GM19397 (cell line): Measurements from ENCODE around the gene KLHL7.
A peak's percentile ranks its signal among the peaks of the same experiment; 100 is the strongest.

Source experiments
- ATAC-seq: cut with Tn5 transposase; IDR thresholded peaks from one replicate; pipeline ENCODE4 v1.9.1; 2021; ENCODE audit warnings: mild to moderate bottlenecking, moderate library complexity; ENCODE audit not compliant: unreplicated experiment

KLHL7 gene

GRCh38 chr7:23105644-23106056 is at the start of gene KLHL7:
Gene KLHL7 (plus strand): TSS chr7:23105785. CDS start chr7:23106027, 242 bp downstream.
- ATAC-seq, result peak; percentile 97

- no peak for ATAC-seq
These were observed 47.0 kb upstream of the KLHL7 start for GRCh38 chr7:23058408-23059096.

DNA sequence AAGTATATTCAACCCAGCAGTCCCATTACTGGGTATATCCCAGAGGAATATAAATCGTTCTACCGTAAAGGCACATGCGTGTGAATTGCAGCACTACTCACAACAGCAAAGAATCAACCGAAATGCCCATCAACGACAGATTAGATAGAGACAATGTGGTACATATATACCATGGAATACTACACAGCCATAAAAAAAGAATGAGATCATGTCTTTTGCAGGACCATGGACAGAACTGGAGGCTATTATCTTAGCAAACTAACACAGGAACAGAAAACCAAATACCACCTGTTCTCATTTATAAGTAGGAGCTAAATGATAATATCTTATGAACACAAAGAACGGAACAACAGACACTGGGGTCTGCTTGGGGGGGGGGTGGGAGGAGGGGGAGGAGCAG is 44.3 kb upstream of the KLHL7 start:
- no peak for ATAC-seq

DNA sequence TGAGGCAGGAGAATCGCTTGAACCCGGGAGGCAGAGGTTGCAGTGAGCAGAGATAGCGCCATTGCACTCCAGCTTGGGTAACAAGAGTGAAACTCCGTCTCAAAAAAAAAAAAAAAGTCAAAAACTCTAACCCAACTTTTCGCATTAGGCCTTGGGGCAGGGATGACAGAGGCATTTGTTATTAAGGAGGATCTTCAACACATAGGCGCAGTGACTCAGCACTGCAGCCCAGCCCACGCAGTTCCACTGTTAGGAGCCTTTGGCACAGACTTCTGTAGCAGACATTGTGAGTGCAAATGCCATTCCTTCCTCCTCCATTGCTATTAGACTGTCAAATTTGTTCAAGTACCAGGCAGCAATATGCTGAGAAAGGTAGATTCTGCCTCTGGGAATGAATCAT is 43.1 kb upstream of the KLHL7 start:
- no peak for ATAC-seq

DNA sequence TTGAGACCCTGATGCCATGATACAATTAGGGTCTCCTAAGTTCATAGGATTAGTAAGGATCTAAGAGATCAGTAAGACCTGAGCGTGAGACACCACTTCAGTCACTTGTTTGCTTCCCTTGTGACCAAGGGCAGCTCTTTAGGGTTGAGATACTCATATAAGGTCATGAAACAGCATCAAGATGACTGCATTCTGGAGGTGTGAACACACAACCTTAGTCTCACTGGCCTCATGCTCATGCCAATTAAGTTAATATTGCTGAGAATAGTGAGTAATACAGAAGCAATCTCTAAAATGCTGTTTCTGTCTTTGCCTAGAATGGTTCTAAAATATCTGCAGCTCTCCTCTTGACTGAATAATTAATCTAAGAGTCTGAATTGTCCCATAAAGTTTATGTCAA is 39.6 kb upstream of the KLHL7 start:
- no peak for ATAC-seq

- no peak for ATAC-seq
These were observed 38.3 kb upstream of the KLHL7 start for GRCh38 chr7:23067271-23067670.

- no peak for ATAC-seq
These were observed 33.5 kb upstream of the KLHL7 start for GRCh38 chr7:23072048-23072447.

DNA sequence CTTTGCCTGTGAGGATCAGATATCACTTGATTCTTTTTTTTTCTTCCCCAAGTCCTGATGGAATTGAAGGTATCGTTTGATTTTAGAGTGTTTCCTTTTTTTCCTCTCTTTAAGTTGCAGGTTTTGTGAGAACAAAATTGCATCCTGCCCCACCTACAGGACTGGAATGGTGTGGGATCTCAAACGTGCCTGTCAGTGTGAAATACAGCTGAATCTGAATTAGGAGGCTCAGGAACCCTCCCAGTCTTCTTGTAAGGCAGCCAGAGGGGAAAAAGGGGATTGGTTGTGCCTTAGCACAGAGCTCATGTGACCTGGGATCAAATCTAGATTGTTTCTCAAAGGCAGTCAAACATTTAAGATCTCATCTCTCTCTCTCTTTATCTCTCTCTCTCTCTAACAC is 32.7 kb upstream of the KLHL7 start:
- no peak for ATAC-seq

DNA sequence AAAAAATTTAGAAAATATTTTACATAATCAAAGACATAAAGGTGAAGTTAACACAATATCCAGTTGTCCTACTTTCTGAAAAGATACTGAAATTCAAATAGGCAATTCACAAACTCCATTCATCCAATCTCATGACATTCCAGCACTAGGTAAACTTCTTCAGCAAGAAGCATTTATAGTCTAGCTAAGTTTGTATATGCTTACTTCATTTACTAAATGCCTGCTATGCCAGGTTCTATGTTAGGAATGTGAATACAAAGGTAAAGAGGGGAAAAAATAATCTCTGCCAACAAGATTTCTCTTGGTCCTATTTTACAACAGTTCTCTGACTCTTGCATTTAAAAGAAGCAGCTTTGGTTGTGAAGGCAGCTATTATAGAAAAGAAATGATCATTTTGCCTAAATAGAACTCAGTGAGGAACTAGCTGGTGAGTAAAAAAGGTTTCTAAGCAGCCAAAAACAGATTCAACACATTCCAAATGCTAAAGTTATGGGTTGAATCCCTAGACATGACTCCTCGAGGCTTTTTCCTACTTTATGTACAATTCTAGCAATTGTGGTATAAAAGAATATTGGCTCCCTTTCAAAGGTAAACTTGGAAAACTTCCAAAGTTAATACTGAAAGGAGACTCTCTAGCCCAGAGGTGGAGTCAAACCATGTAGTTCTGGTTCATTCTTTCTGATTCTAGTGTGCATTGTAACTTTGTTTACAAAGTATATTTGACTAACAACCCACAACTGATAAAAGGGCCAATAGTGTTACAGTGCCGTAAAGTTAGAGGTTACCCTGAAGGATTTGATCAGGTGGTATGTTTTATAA is 30.9 kb upstream of the KLHL7 start:
- ATAC-seq, result no peak

- no peak for ATAC-seq
These were observed 30.0 kb upstream of the KLHL7 start for GRCh38 chr7:23075571-23075970.

- ATAC-seq, result no peak
These were observed 28.8 kb upstream of the KLHL7 start for GRCh38 chr7:23076772-23077171.

DNA sequence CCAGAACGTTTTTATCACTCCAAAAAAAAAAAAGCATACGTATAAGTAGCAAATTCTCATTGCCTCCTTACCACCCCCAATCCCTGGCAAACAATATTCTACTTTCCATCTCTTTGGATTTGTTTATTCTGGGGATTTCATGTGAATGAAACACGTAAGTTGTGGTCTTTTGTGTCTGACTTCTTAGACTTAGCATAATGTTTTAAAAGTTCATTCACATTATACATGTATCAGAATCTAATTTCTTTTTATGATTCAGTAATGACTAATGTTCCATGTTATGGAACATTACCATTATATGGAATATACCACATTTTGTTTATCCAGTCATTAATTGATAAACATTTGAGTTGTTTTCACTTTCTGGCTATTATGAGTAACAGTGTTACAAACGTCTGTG is 12.5 kb upstream of the KLHL7 start:
- no peak for ATAC-seq

GRCh38 chr7:23093546-23093945 is 12.0 kb upstream of the KLHL7 start:
- ATAC-seq, result no peak

- no peak for ATAC-seq
These were observed 8.9 kb upstream of the KLHL7 start for GRCh38 chr7:23096518-23097290.

DNA sequence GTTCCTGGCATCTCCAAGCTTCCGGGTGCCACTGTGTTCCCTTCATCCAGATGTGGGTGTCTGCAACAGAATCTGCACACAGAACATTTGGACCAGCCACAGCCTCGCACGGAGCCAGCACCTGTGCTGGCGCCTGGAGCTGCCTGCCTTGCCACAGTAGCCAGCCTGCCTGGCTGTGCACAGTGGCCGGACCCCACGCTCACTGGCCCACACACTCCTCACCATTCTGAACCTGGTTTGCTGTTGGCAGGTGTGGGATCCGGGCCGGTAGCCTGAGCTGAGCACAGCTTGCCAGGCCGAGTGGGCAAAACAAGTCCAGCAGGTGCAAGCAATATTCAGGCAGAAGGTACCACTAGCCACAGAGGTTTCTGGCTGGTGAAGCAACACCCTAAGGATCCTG is 7.6 kb upstream of the KLHL7 start:
- no peak for ATAC-seq

DNA sequence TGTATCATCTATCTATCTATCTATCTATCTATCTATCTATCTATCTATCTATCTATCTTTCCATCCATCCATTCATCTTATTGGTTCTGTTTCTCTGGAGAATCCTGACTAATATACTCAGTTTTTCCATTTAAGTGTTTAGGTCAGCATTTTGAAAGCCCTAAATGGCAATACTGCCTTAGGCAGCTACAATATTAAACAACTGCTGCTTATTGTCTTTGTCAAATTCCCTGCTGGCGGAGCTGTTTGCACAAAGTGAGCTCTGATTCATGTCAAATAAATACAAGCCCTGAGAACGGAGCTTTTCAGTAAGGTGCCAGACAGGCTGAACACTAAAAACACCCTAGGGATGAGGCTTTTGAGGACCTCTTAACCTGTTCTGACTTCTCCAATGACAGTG is 7.1 kb upstream of the KLHL7 start:
- no peak for ATAC-seq

DNA sequence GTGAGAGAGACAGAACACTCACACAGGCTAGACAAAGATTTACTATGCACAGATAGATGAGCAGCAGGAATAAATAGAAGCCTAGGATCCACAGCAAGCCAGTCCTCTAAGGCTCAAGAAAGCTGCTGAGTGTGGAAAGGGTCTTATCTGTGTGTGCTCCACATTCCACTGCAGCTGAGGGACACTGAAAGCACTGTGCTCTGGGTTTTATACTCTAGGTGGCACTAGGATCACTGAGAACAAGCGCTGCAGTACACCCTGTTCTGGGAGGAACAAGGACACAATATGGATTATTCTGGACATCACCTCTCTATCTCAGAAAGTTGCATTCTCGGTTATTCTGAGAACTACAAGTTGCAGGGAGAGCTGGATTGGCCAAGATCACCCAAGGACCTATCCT is 4.9 kb upstream of the KLHL7 start:
- ATAC-seq, result no peak

DNA sequence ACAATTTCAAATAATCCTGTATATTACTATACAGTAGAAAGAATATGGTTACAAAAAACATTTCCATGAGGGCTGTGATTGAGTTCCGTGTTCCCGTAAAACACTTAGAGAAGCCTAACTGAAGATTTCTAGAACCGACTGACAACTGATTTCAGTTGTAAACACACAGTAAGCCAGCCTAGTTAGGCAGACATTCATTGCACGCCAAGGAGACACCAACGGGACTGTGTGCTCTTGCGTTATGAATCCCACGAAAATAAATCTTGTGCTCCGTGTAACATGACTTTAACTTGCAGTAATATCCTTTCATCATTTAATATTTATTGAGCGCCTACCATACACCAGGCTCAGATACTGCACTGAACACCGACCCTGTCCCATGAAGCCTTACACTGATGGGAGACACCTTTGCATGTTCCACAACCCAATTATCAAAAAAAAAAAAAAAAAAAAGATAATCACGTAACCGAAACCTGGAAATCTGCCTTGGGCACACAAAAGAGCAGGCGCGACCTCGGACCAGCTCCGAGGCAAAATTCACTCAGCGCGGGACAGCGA is 420 bp upstream of the KLHL7 start:
- ATAC-seq, result peak; percentile 5

- peak; percentile 35 for ATAC-seq
These were observed 655 bp downstream of the KLHL7 start for GRCh38 chr7:23106057-23106822.

GRCh38 chr7:23106823-23107663 is 1.5 kb downstream of the KLHL7 start:
- no peak for ATAC-seq
